Neural crest cell (in vitro differentiated cells): ENCODE results near the gene GIPC1. TPM values are rescaled to one million over a fixed set of nuclear protein-coding genes. Genes with fewer than 3 reads are reported as not detected.

Experiments used
- DNase-seq: peaks from one replicate; pipeline ENCODE4 v3.0.0; 2021; ENCODE audit warnings: low read depth, mixed read lengths, low spot score
- H3K27ac Mint-ChIP-seq: one replicate; pipeline ENCODE4 v1.8.0; 2021; ENCODE audit warnings: mild to moderate bottlenecking, mixed read lengths; ENCODE audit not compliant: unreplicated experiment
- H3K27me3 Mint-ChIP-seq: 2 replicates; pipeline ENCODE4 v1.8.0; 2021; ENCODE audit warnings: low read depth, mild to moderate bottlenecking, mixed read lengths
- H3K36me3 Mint-ChIP-seq: 2 replicates; pipeline ENCODE4 v1.8.0; 2021; ENCODE audit warnings: low read depth, mild to moderate bottlenecking, mixed read lengths
- H3K4me1 Mint-ChIP-seq: 2 replicates; pipeline ENCODE4 v1.8.0; 2021; ENCODE audit warnings: mixed read lengths
- H3K4me3 Mint-ChIP-seq: one replicate; pipeline ENCODE4 v1.8.0; 2021; ENCODE audit warnings: mild to moderate bottlenecking, mixed read lengths
- H3K9me3 Mint-ChIP-seq: 2 replicates; pipeline ENCODE4 v1.8.0; 2021; ENCODE audit warnings: mixed read lengths
- total RNA-seq: library from RNA; stranded (reverse); gene quantifications from 2 replicates; pipeline ENCODE4 v1.2.1, GENCODE V29; 2021
- TF ChIP-seq, protein P1 (sequence below): fragments of 200-600 bp; sonication (generic); conservative IDR thresholded peaks from 2 replicates; pipeline ENCODE4 v1.5.0; 2021; ENCODE audit warnings: antibody characterized with exemption, mild to moderate bottlenecking

The GIPC1 gene
- total RNA-seq, 1 donor from 2014 or later, result 72.5 TPM

DNA sequence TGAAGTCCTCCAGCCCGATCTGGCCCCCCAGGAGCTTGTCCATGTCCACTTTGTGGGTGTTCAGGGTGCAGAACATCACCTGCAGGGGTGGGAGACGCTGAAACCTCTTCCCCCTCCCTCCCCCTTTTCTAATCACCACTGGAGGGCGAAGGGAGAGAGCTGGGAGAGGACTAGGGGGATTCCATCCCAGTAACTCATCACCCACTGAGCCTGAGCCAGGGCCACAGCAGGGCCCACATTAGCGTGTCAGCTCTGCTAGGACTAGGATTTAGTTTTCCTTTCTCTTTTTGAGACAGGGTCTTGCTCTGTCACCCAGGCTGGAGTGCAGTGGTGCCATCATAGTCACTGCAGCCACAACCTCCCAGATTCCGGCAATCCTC is 15.2 kb downstream of the GIPC1 start:
- no peak for DNase-seq
- TF ChIP-seq, protein P1, sequence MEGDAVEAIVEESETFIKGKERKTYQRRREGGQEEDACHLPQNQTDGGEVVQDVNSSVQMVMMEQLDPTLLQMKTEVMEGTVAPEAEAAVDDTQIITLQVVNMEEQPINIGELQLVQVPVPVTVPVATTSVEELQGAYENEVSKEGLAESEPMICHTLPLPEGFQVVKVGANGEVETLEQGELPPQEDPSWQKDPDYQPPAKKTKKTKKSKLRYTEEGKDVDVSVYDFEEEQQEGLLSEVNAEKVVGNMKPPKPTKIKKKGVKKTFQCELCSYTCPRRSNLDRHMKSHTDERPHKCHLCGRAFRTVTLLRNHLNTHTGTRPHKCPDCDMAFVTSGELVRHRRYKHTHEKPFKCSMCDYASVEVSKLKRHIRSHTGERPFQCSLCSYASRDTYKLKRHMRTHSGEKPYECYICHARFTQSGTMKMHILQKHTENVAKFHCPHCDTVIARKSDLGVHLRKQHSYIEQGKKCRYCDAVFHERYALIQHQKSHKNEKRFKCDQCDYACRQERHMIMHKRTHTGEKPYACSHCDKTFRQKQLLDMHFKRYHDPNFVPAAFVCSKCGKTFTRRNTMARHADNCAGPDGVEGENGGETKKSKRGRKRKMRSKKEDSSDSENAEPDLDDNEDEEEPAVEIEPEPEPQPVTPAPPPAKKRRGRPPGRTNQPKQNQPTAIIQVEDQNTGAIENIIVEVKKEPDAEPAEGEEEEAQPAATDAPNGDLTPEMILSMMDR, result no peak
- peaks cover 2% of the 10 kb centered on the region for H3K27me3 Mint-ChIP-seq
- peaks cover 10% of the 10 kb centered on the region for H3K4me1 Mint-ChIP-seq
- no peak overlapping the region for H3K27ac Mint-ChIP-seq
- H3K4me3 Mint-ChIP-seq, result no peak overlapping the region
- no peaks in the 10 kb centered on the region for H3K9me3 Mint-ChIP-seq
- peaks cover 2% of the 10 kb centered on the region for H3K36me3 Mint-ChIP-seq

GRCh38 chr19:14479975-14480699 is 15.8 kb downstream of the GIPC1 start:
- peak; percentile 84 for DNase-seq
- Mint-ChIP-seq H3K9me3 (no peaks in the 10 kb centered on the region), H3K27ac (no peak overlapping the region), H3K4me1 (peaks cover 10% of the 10 kb centered on the region), H3K4me3 (no peak overlapping the region), H3K36me3 (peaks cover 2% of the 10 kb centered on the region), H3K27me3 (peaks cover 2% of the 10 kb centered on the region)
- TF ChIP-seq, protein P1, result peak; percentile 87

DNA sequence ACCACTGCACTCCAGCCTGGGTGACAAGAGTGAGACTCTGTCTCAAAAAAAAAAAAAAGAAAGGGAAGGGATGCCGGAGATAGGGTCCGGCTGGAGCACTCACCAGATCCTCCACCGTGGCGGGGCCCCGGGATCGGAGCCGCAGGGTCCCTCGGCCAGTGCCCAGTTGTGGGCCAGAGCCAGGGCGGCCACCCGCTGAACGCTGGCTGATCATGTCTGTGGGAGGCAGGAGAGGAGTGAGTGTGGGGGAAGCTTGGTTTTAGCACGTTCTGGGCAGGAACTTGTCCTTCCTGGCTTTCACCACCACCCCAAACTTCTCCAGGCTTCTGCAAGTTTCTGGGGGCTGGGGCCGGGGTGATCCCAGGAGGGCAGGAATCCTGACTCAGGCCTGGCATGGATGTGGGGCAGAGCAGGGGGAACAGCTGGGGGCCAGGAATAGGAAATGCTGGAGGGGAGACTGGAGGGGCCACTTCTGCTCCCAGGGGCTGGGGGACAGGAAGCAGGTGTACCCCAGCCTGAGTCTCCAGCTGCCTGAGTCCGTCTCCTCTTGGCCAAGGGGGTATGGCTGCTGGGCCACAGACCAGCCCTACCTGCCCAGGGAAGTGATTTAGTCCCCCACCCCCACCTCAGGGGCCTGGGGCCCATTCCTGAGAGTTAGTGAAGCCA is 16.5 kb downstream of the GIPC1 start:
- TF ChIP-seq, protein P1, result no peak
- H3K4me1 Mint-ChIP-seq, result peaks cover 15% of the 10 kb centered on the region
- peaks cover 5% of the 10 kb centered on the region for H3K27me3 Mint-ChIP-seq
- H3K27ac Mint-ChIP-seq, result no peak overlapping the region
- H3K9me3 Mint-ChIP-seq, result no peaks in the 10 kb centered on the region
- no peak overlapping the region for H3K4me3 Mint-ChIP-seq
- DNase-seq, result no peak
- H3K36me3 Mint-ChIP-seq, result peaks cover 2% of the 10 kb centered on the region

GRCh38 chr19:14478113-14478545 is 17.8 kb downstream of the GIPC1 start:
- Mint-ChIP-seq H3K27ac (no peak overlapping the region), H3K4me1 (peaks cover 16% of the 10 kb centered on the region)

GRCh38 chr19:14477418-14478112 is 18.4 kb downstream of the GIPC1 start:
- Mint-ChIP-seq H3K4me3 (no peak overlapping the region), H3K9me3 (no peaks in the 10 kb centered on the region), H3K27ac (peak overlapping the region; percentile 57), H3K27me3 (peaks cover 9% of the 10 kb centered on the region), H3K4me1 (peaks cover 16% of the 10 kb centered on the region), H3K36me3 (peaks cover 2% of the 10 kb centered on the region)
- no peak for DNase-seq
- TF ChIP-seq, protein P1, result no peak

More at GRCh38 chr19:14478113-14478545, 17.8 kb downstream of the GIPC1 start:
- Mint-ChIP-seq H3K36me3 (peaks cover 2% of the 10 kb centered on the region), H3K4me3 (no peak overlapping the region), H3K9me3 (no peaks in the 10 kb centered on the region), H3K27me3 (peaks cover 6% of the 10 kb centered on the region)
- TF ChIP-seq, protein P1, result no peak
- DNase-seq, result no peak
